Kidney (tissue), 14 donors: ENCODE results near the gene ZNF322. TPM values are rescaled to one million over a fixed set of nuclear protein-coding genes. Genes with fewer than 3 reads are reported as not detected.

Experiments
- DNase-seq, 5 donors: peaks; one replicate each; pipeline ENCODE4 v3.0.0-alpha.2; 2013 to 2020
- FAIRE-seq: peaks from 2 replicates; lab custom pipeline; 2012; peaks lifted over from hg19 to GRCh38; lab: Jason Lieb, UNC
- H3K27ac ChIP-seq, 2 donors: one replicate each; pipeline ENCODE4 v1.7.0; 2013; ENCODE audit warnings: low read depth in 2 of 2, low read length in 2 of 2, inconsistent platforms in 1 of 2
- H3K27me3 ChIP-seq: one replicate; pipeline ENCODE4 v1.7.1; 2013; ENCODE audit warnings: low read length, inconsistent platforms; ENCODE audit not compliant: control insufficient read depth, insufficient read depth
- H3K36me3 ChIP-seq, 3 donors: one replicate each; pipeline versions ENCODE4 v1.7.0 to v1.7.1; 2013; ENCODE audit warnings: low read length in 3 of 3, control low read depth in 1 of 3, inconsistent platforms in 1 of 3; ENCODE audit not compliant: insufficient read depth in 3 of 3, control insufficient read depth in 2 of 3
- H3K4me1 ChIP-seq, 3 donors: one replicate each; pipeline versions ENCODE4 v1.7.0 to v1.7.1; 2013; ENCODE audit warnings: low read length in 3 of 3, inconsistent platforms in 1 of 3, low read depth in 1 of 3; ENCODE audit not compliant: control insufficient read depth in 2 of 3, insufficient read depth in 2 of 3
- H3K4me3 ChIP-seq, 3 donors: one replicate each; pipeline versions ENCODE4 v1.7.0 to v1.8.1; 2013; ENCODE audit warnings: low read length in 3 of 3, control low read depth in 1 of 3, inconsistent platforms in 1 of 3
- H3K9ac ChIP-seq, 3 donors: one replicate each; pipeline versions ENCODE4 v1.7.0 to v1.7.1; 2013; ENCODE audit warnings: low read length in 3 of 3, control low read depth in 1 of 3, inconsistent platforms in 1 of 3
- H3K9me3 ChIP-seq, 3 donors: one replicate each; pipeline versions ENCODE4 v1.7.0 to v1.7.1; 2013; ENCODE audit warnings: low read length in 3 of 3, control low read depth in 1 of 3, inconsistent platforms in 1 of 3; ENCODE audit not compliant: control insufficient read depth in 2 of 3, insufficient read depth in 1 of 3
- intact Hi-C: fragments of 100-400 bp; cut with DNase I; formaldehyde crosslinking; loops from one replicate; pipeline ENCODE4 v1.11.1; 2022
- polyA plus RNA-seq: library from polyadenylated mRNA; stranded (reverse); fragments of 350-450 nt; fragmentation: Illumina TruSeq; extraction: RNeasy Lipid Tissue Mini Kit (QIAGEN cat#74804); gene quantifications from one replicate; pipeline ENCODE4 v1.2.3, GENCODE V29; 2014; ENCODE audit warnings: low read depth, low replicate concordance; ENCODE audit not compliant: insufficient read depth
- total RNA-seq: library from RNA; stranded (reverse); fragmentation: NEBNext Ultra II Directional; extraction: Animal tissue kit (Norgen Biotek cat#: 25700); gene quantifications from one replicate; pipeline ENCODE4 v1.2.1, GENCODE V29; 2021
- TF ChIP-seq, protein P1 (sequence below): IDR thresholded peaks from 3 replicates; pipeline ENCODE4 v1.5.1; 2012; ENCODE audit warnings: mild to moderate bottlenecking, moderate library complexity, borderline replicate concordance; ENCODE audit not compliant: insufficient read depth; ENCODE audit errors: extremely low read depth
- donor health status: control.
- donor health status: control.
- donor health status: control.
- donor health status: control.
- donor health status: control.
- donor health status: DM: yes; HTN: yes; CAD: no.
- donor health status: Normal renal cell carcinoma (clear cell type).

The ZNF322 gene
- total and polyA plus RNA-seq, 2 donors from 2014 or later, result 7.9 to 27.3 TPM

DNA sequence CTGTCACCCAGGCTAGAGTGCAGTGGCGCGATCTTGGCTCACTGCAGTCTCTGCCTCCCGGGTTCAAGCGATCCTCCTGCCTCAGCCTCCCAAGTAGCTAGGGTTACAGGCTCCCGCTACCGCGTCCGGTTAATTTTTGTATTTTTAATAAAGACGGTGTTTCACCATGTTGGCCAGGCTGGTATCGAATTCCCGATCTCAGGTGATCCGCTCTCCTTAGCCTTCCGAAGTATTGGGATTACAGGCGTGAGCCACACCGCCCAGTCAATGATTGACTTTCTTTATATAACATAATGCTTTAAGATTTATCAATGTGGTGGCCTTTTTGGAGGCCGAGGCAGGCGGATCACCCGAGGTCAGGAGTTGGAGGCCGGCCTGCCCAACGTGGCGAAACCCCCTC lies 70.6 kb downstream of the ZNF322 start:
- H3K4me3 ChIP-seq, result no peak overlapping the region
- TF ChIP-seq, protein P1, sequence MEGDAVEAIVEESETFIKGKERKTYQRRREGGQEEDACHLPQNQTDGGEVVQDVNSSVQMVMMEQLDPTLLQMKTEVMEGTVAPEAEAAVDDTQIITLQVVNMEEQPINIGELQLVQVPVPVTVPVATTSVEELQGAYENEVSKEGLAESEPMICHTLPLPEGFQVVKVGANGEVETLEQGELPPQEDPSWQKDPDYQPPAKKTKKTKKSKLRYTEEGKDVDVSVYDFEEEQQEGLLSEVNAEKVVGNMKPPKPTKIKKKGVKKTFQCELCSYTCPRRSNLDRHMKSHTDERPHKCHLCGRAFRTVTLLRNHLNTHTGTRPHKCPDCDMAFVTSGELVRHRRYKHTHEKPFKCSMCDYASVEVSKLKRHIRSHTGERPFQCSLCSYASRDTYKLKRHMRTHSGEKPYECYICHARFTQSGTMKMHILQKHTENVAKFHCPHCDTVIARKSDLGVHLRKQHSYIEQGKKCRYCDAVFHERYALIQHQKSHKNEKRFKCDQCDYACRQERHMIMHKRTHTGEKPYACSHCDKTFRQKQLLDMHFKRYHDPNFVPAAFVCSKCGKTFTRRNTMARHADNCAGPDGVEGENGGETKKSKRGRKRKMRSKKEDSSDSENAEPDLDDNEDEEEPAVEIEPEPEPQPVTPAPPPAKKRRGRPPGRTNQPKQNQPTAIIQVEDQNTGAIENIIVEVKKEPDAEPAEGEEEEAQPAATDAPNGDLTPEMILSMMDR, result no peak
- no peak overlapping the region for H3K27ac ChIP-seq
- intact Hi-C loops, result no loop called here
- no peaks in the 10 kb centered on the region for H3K4me1 ChIP-seq
- no peak for DNase-seq
- no peaks in the 10 kb centered on the region for H3K36me3 ChIP-seq
- peaks cover 31% of the 10 kb centered on the region for H3K27me3 ChIP-seq
- FAIRE-seq, result no peak
- H3K9ac ChIP-seq, result no peak overlapping the region
- no peaks in the 10 kb centered on the region for H3K9me3 ChIP-seq

Other genes with a start within 250 kb of the ZNF322 start
- gene BTN3A3, start 219.2 kb downstream of the ZNF322 start, total RNA-seq, result 20.3 TPM
- 7.9 TPM for gene BTN3A3, start 219.2 kb downstream of the ZNF322 start, polyA plus RNA-seq
- gene BTN2A1, start 201.8 kb downstream of the ZNF322 start, total RNA-seq, result 19.1 TPM
- gene BTN2A1, start 201.8 kb downstream of the ZNF322 start, polyA plus RNA-seq, result 15.6 TPM
- gene BTN1A1, start 159.4 kb downstream of the ZNF322 start, total RNA-seq, result 0.09 TPM
- not detected for gene BTN1A1, start 159.4 kb downstream of the ZNF322 start, polyA plus RNA-seq
- 72.7 TPM for gene HMGN4, start 121.4 kb downstream of the ZNF322 start, total RNA-seq
- 49.3 TPM for gene HMGN4, start 121.4 kb downstream of the ZNF322 start, polyA plus RNA-seq
- 14.0 TPM for gene ABT1, start 62.8 kb downstream of the ZNF322 start, total RNA-seq
- 11.3 TPM for gene ABT1, start 62.8 kb downstream of the ZNF322 start, polyA plus RNA-seq